ENCODE measurements around the gene SELENOK. TPM values are rescaled to one million over a fixed set of nuclear protein-coding genes. Genes with fewer than 3 reads are reported as not detected.

Gene SELENOK
- total and polyA plus RNA-seq, 8 donors = 16.0 to 63.6 (median 28.3) TPM

GRCh38 chr3:53860196-53860595 is 31.5 kb downstream of the SELENOK start:
- Histone ChIP-seq H3K27me3 (no peaks in the 10 kb centered on the region), H3K4me1 (no peaks in the 10 kb centered on the region), H3K36me3 (peaks cover 0 to 20% (median 3%) of the 10 kb centered on the region in 3 donors), H3K27ac (no peak overlapping the region), H3K9me3 (no peaks in the 10 kb centered on the region), H3K4me3 (no peak overlapping the region)
- intact Hi-C loops (cut with DNase I) = no loop called here
- TF ChIP-seq CTCF (IDR thresholded peaks at IDR 0.05) = no peak
- 79 to 80% methylated on average over 4 of the region's 4 CpGs for WGBS, 2 donors
- FAIRE-seq (no peak), DNase-seq (no peak), ATAC-seq (no peak)

GRCh38 chr3:53859178-53859577 is 32.5 kb downstream of the SELENOK start:
- WGBS, 2 donors = 92 to 94% methylated on average over 6 of the region's 6 CpGs

GRCh38 chr3:53858096-53858741 is 33.4 kb downstream of the SELENOK start:
- no peak for TF ChIP-seq CTCF (IDR thresholded peaks at IDR 0.05)
- FAIRE-seq (no peak), ATAC-seq (no peak), DNase-seq (no peak)
- Histone ChIP-seq H3K4me1 (no peaks in the 10 kb centered on the region), H3K9me3 (no peaks in the 10 kb centered on the region), H3K36me3 (peaks cover 0 to 20% (median 0%) of the 10 kb centered on the region in 3 donors), H3K4me3 (no peak overlapping the region), H3K27me3 (no peaks in the 10 kb centered on the region), H3K27ac (no peak overlapping the region)
- 82 to 88% methylated on average over 7 of the region's 7 CpGs for WGBS, 2 donors
- intact Hi-C loops (cut with DNase I) = no loop called here

More at GRCh38 chr3:53859178-53859577, 32.5 kb downstream of the SELENOK start:
- ATAC-seq = no peak
- DNase-seq = no peak
- Histone ChIP-seq H3K36me3 (peaks cover 0 to 20% (median 0%) of the 10 kb centered on the region in 3 donors), H3K27me3 (no peaks in the 10 kb centered on the region), H3K4me1 (no peaks in the 10 kb centered on the region), H3K27ac (no peak overlapping the region), H3K9me3 (no peaks in the 10 kb centered on the region), H3K4me3 (no peak overlapping the region)
- intact Hi-C loops (cut with DNase I) = no loop called here
- FAIRE-seq = no peak
- no peak for TF ChIP-seq CTCF (IDR thresholded peaks at IDR 0.05)

- intact Hi-C loops (cut with DNase I) = no loop called here
- no peak overlapping the region for H3K27ac ChIP-seq
- no peaks in the 10 kb centered on the region for H3K4me1 ChIP-seq
- peaks cover 0 to 20% (median 0%) of the 10 kb centered on the region in 3 donors for H3K36me3 ChIP-seq
- no peak overlapping the region for H3K4me3 ChIP-seq
- FAIRE-seq (no peak), DNase-seq (no peak), ATAC-seq (no peak)
- no peak for TF ChIP-seq CTCF (IDR thresholded peaks at IDR 0.05)
- 66 to 75% methylated on average over 7 of the region's 7 CpGs for WGBS, 2 donors
- H3K9me3 ChIP-seq = no peaks in the 10 kb centered on the region
- no peaks in the 10 kb centered on the region for H3K27me3 ChIP-seq
Observed at GRCh38 chr3:53856964-53857363, 34.7 kb downstream of the SELENOK start.

- no peaks in the 10 kb centered on the region for H3K9me3 ChIP-seq
- DNase-seq (peak in 4 of 6 donors; percentile 52 to 73 (median 72)), FAIRE-seq (no peak), ATAC-seq (peak in 1 of 4 donors; percentile 14)
- 37 to 43% methylated on average over 5 of the region's 5 CpGs for WGBS, 2 donors
- no peaks in the 10 kb centered on the region for H3K36me3 ChIP-seq
- no peaks in the 10 kb centered on the region for H3K4me1 ChIP-seq
- H3K27me3 ChIP-seq = no peaks in the 10 kb centered on the region
- intact Hi-C loops (cut with DNase I) = no loop called here
- H3K4me3 ChIP-seq = no peak overlapping the region
- no peak for TF ChIP-seq CTCF (IDR thresholded peaks at IDR 0.05)
- H3K27ac ChIP-seq = no peak overlapping the region
Observed at GRCh38 chr3:53850895-53851294, 40.8 kb downstream of the SELENOK start.

All from pancreas (tissue), 10 donors.